H1 (cell line): ENCODE data around the gene C16orf89. TPM values are rescaled to one million over a fixed set of nuclear protein-coding genes. Genes with fewer than 3 reads are reported as not detected.

ENCODE experiments used
- CTCF ChIA-PET: fragments of 300-600 bp; sonication (Branson Sonifier 250); formaldehyde crosslinking; loops from one replicate; lab custom pipeline; 2021; ENCODE audit not compliant: partially characterized antibody; lab: Charles Lee
- POLR2A ChIA-PET: fragments of 300-600 bp; sonication (Branson Sonifier 250); formaldehyde crosslinking; loops from one replicate; lab custom pipeline; 2021; ENCODE audit warnings: inconsistent platforms; ENCODE audit not compliant: partially characterized antibody; lab: Charles Lee
- DNase-seq, 2 experiments: peaks; one replicate each; pipeline versions ENCODE4 v3.0.0 to v3.0.0-alpha.2; 2010 to 2022; ENCODE audit warnings: low spot score in 2 of 2, low read depth in 1 of 2, mixed read lengths in 1 of 2
- FAIRE-seq: peaks from 2 replicates; lab custom pipeline; 2011; peaks lifted over from hg19 to GRCh38; lab: Jason Lieb, UNC
- H2AFZ ChIP-seq: 2 replicates; pipeline ENCODE4 v1.8.1; 2012; ENCODE audit warnings: low read length, inconsistent platforms
- H2AK5ac ChIP-seq: 2 replicates; pipeline ENCODE4 v1.6.1; 2013; ENCODE audit warnings: low read depth, low read length
- H2BK120ac ChIP-seq: replicated peaks from 2 replicates; pipeline ENCODE3; 2013; ENCODE audit warnings: low read depth, low read length, inconsistent platforms
- H2BK12ac ChIP-seq: 2 replicates; pipeline ENCODE4 v1.6.1; 2013; ENCODE audit warnings: low read depth, low read length
- H2BK15ac ChIP-seq: 2 replicates; pipeline ENCODE4 v1.6.1; 2013; ENCODE audit warnings: low read length
- H2BK20ac ChIP-seq: 2 replicates; pipeline ENCODE4 v1.6.1; 2013; ENCODE audit warnings: low read length
- H2BK5ac ChIP-seq: 2 replicates; pipeline ENCODE4 v1.6.1; 2013; ENCODE audit warnings: low read depth, low read length
- H3K14ac ChIP-seq: 2 replicates; pipeline ENCODE4 v1.6.1; 2013; ENCODE audit warnings: inconsistent platforms; ENCODE audit not compliant: insufficient read length
- H3K18ac ChIP-seq: 2 replicates; pipeline ENCODE4 v1.6.1; 2013; ENCODE audit warnings: low read length; ENCODE audit errors: extremely low read depth
- H3K23ac ChIP-seq: 2 replicates; pipeline ENCODE4 v1.6.1; 2013; ENCODE audit warnings: inconsistent platforms; ENCODE audit not compliant: insufficient read length
- H3K23me2 ChIP-seq: 2 replicates; pipeline ENCODE4 v1.6.1; 2013; ENCODE audit warnings: low read depth, low read length
- H3K27ac ChIP-seq: 2 replicates; pipeline ENCODE4 v1.6.1; 2011; ENCODE audit warnings: low read depth, low read length, inconsistent platforms
- H3K27me3 ChIP-seq, 4 experiments: replicated peaks in 1 of 4; 1 replicate in 1 of 4; 2 replicates in 3 of 4; pipeline versions ENCODE4 v1.6.1 to v1.8.1; 2011 to 2013; ENCODE audit warnings: low read length in 3 of 4, mild to moderate bottlenecking in 3 of 4, inconsistent platforms in 2 of 4, mixed read lengths in 2 of 4, moderate library complexity in 1 of 4; ENCODE audit not compliant: control insufficient read depth in 3 of 4, insufficient read depth in 3 of 4; ENCODE audit errors: extremely low read depth in 1 of 4
- H3K36me3 ChIP-seq, 4 experiments: 2 replicates each; pipeline versions ENCODE4 v1.6.1 to v1.8.1; 2011 to 2013; ENCODE audit warnings: mild to moderate bottlenecking in 4 of 4, low read length in 3 of 4, moderate library complexity in 2 of 4, control low read depth in 1 of 4, inconsistent platforms in 1 of 4; ENCODE audit not compliant: insufficient read depth in 4 of 4, control insufficient read depth in 2 of 4
- H3K4ac ChIP-seq: replicated peaks from 2 replicates; pipeline ENCODE3; 2013; ENCODE audit warnings: low read length, low read depth, mixed read lengths, inconsistent platforms; ENCODE audit not compliant: insufficient read length
- H3K4me1 ChIP-seq, 4 experiments: replicated peaks in 1 of 4; 1 replicate in 1 of 4; 2 replicates in 3 of 4; pipeline versions ENCODE4 v1.6.1 to v1.8.1; 2011 to 2013; ENCODE audit warnings: low read length in 3 of 4, inconsistent platforms in 2 of 4, mixed read lengths in 1 of 4; ENCODE audit not compliant: insufficient read depth in 4 of 4, control insufficient read depth in 3 of 4
- H3K4me2 ChIP-seq, 2 experiments: 2 replicates each; pipeline versions ENCODE4 v1.6.1 to v1.8.1; 2011 to 2013; ENCODE audit warnings: low read depth in 2 of 2, low read length in 2 of 2, control low read depth in 1 of 2, inconsistent platforms in 1 of 2, mild to moderate bottlenecking in 1 of 2; ENCODE audit not compliant: insufficient read depth in 1 of 2
- H3K4me3 ChIP-seq, 4 experiments: fragments of 200-600, 300-600 bp in 1 of 4; sonication (generic), shearing (Covaris generic), sonication (Bioruptor Twin) in 1 of 4; 2 replicates each; pipeline versions ENCODE4 v1.5.1 to v1.8.1; 2011 to 2016; ENCODE audit warnings: low read length in 4 of 4, low read depth in 3 of 4, control low read depth in 2 of 4, inconsistent platforms in 2 of 4, mild to moderate bottlenecking in 2 of 4, mixed read lengths in 1 of 4, moderate library complexity in 1 of 4; ENCODE audit not compliant: insufficient read depth in 2 of 4; ENCODE audit errors: extremely low read depth in 1 of 4
- H3K56ac ChIP-seq: replicated peaks from 2 replicates; pipeline ENCODE3; 2013; ENCODE audit warnings: low read depth, mild to moderate bottlenecking, mixed read lengths, low read length, inconsistent platforms; ENCODE audit not compliant: insufficient read length
- H3K79me1 ChIP-seq: 2 replicates; pipeline ENCODE4 v1.6.1; 2013; ENCODE audit warnings: low read depth, low read length, control low read depth
- H3K79me2 ChIP-seq, 2 experiments: 2 replicates each; pipeline versions ENCODE4 v1.6.1 to v1.8.1; 2012 to 2013; ENCODE audit warnings: low read length in 2 of 2, mild to moderate bottlenecking in 2 of 2, inconsistent platforms in 1 of 2; ENCODE audit not compliant: insufficient read depth in 2 of 2, control insufficient read depth in 1 of 2
- H3K9ac ChIP-seq, 4 experiments: replicated peaks in 1 of 4; 1 replicate in 1 of 4; 2 replicates in 3 of 4; pipeline versions ENCODE4 v1.6.1 to v1.8.1; 2011 to 2013; ENCODE audit warnings: low read depth in 3 of 4, low read length in 3 of 4, control low read depth in 2 of 4, mild to moderate bottlenecking in 2 of 4, moderate library complexity in 2 of 4, inconsistent platforms in 1 of 4; ENCODE audit errors: extremely low read depth in 1 of 4
- H3K9me3 ChIP-seq, 2 experiments: 2 replicates each; pipeline versions ENCODE4 v1.6.1 to v1.8.1; 2012 to 2013; ENCODE audit warnings: mild to moderate bottlenecking in 2 of 2, moderate library complexity in 2 of 2, control low read depth in 1 of 2, inconsistent platforms in 1 of 2, low read depth in 1 of 2, low read length in 1 of 2, mixed read lengths in 1 of 2; ENCODE audit not compliant: insufficient read depth in 2 of 2
- H4K20me1 ChIP-seq, 2 experiments: replicated peaks in 1 of 2; 2 replicates each; pipeline versions ENCODE3 to v1.8.1; 2011 to 2013; ENCODE audit warnings: inconsistent platforms in 2 of 2, low read length in 2 of 2, mild to moderate bottlenecking in 1 of 2; ENCODE audit not compliant: insufficient read depth in 2 of 2, control insufficient read depth in 1 of 2
- H4K5ac ChIP-seq: 2 replicates; pipeline ENCODE4 v1.6.1; 2013; ENCODE audit warnings: low read length, low read depth, mixed read lengths, inconsistent platforms; ENCODE audit not compliant: insufficient read length
- H4K8ac ChIP-seq: 2 replicates; pipeline ENCODE4 v1.8.0; 2013; ENCODE audit warnings: mild to moderate bottlenecking, moderate library complexity, low read length, inconsistent platforms; ENCODE audit not compliant: insufficient read depth; ENCODE audit errors: extremely low read depth
- H4K91ac ChIP-seq: replicated peaks from 2 replicates; pipeline ENCODE3; 2013; ENCODE audit warnings: low read length, mixed read lengths, inconsistent platforms; ENCODE audit not compliant: insufficient read length
- BCL11A ChIP-seq, 2 experiments: IDR thresholded peaks; one replicate each; pipeline ENCODE4 v1.6.1; 2011; ENCODE audit warnings: low read depth in 2 of 2, low read length in 2 of 2, mild to moderate bottlenecking in 2 of 2
- CBX8 ChIP-seq: fragments of 300-800, 300-1000 bp; sonication (generic); IDR thresholded peaks from 2 replicates; pipeline ENCODE4 v1.7.1; 2016; ENCODE audit warnings: low read depth, low read length, borderline replicate concordance
- EZH2 ChIP-seq: fragments of 200-600 bp; sonication (generic); IDR thresholded peaks from 2 replicates; pipeline ENCODE4 v1.7.1; 2012; ENCODE audit warnings: low read depth, mild to moderate bottlenecking, moderate library complexity, low read length, inconsistent platforms; ENCODE audit not compliant: severe bottlenecking
- JUND ChIP-seq: IDR thresholded peaks from 2 replicates; pipeline ENCODE4 v1.6.1; 2011; ENCODE audit warnings: mild to moderate bottlenecking, improper control_type of control experiment, low read length
- MAX ChIP-seq: IDR thresholded peaks from 2 replicates; pipeline ENCODE4 v1.6.1; 2012; ENCODE audit warnings: inconsistent platforms
- PHF8 ChIP-seq: fragments of 200-600 bp; sonication (generic); conservative IDR thresholded peaks from 2 replicates; pipeline ENCODE4 v1.7.1; 2012; ENCODE audit warnings: low read depth, mild to moderate bottlenecking, inconsistent platforms, low read length, moderate library complexity
- RNF2 ChIP-seq: fragments of 200-900, 300-1000 bp; sonication (generic); IDR thresholded peaks from 2 replicates; pipeline ENCODE4 v1.7.1; 2016; ENCODE audit warnings: borderline replicate concordance, low read depth, mild to moderate bottlenecking, antibody characterized with exemption, low read length; ENCODE audit not compliant: poor library complexity, severe bottlenecking; ENCODE audit errors: missing control alignments
- SIRT6 ChIP-seq: IDR thresholded peaks from one replicate; pipeline ENCODE4 v1.7.1; 2012; ENCODE audit warnings: low read length, inconsistent platforms
- SP2 ChIP-seq: IDR thresholded peaks from 2 replicates; pipeline ENCODE4 v1.6.1; 2012; ENCODE audit warnings: mild to moderate bottlenecking, low read length, inconsistent platforms
- TBP ChIP-seq: IDR thresholded peaks from 2 replicates; pipeline ENCODE4 v1.6.1; 2011; ENCODE audit warnings: low read depth, low read length, improper control_type of control experiment
- ZNF274 ChIP-seq: IDR thresholded peaks from 2 replicates; pipeline ENCODE4 v1.7.0; 2012; ENCODE audit warnings: low read length, borderline replicate concordance; ENCODE audit errors: extremely low read depth
- WGBS, 2 experiments: shearing (Covaris generic) in 1 of 2; methylation state at CpG; one replicate each; pipeline versions ENCODE4 v1.1.6 to v1.1.7; 2013 to 2015; ENCODE audit warnings: low lambda C conversion rate in 2 of 2, mixed read lengths in 2 of 2, inconsistent platforms in 1 of 2, low coverage in 1 of 2, missing lambda C conversion rate in 1 of 2; ENCODE audit not compliant: insufficient replicate concordance in 2 of 2, insufficient coverage in 1 of 2, insufficient read length in 1 of 2; ENCODE audit errors: extremely low coverage in 1 of 2, missing lambda C conversion rate in 1 of 2; 5-methylcytosine and 5-hydroxymethylcytosine counted together
- polyA plus RNA-seq, 7 experiments: library from polyadenylated mRNA; depleted of rRNA in 3 of 7; stranded (reverse) in 5 of 7; unstranded in 2 of 7; fragments of >200 nt in 5 of 7; fragments of 200-250 nt in 2 of 7; gene quantifications; 1 replicate in 5 of 7; 2 replicates in 1 of 7; 4 replicates in 1 of 7; pipeline versions ENCODE4 v1.2.1 to v1.2.3, GENCODE V29; 2011 to 2013; ENCODE audit warnings: missing spikeins in 2 of 7, mixed read lengths in 2 of 7
- total RNA-seq: library from RNA; stranded (reverse); fragmentation: NEBNext Ultra II Directional; extraction: Animal tissue kit (Norgen Biotek cat#: 25700); gene quantifications from 2 replicates; pipeline ENCODE4 v1.2.1, GENCODE V29; 2021
- TF ChIP-seq, protein P1 (sequence below): IDR thresholded peaks from 2 replicates; pipeline ENCODE4 v1.6.1; 2012; ENCODE audit warnings: inconsistent platforms

The C16orf89 gene
- total and polyA plus RNA-seq, 2 of the 8 experiments (the other 6 are each of a cell fraction or from before 2014, with no cell fraction given), result 6.7 to 9.9 TPM

DNA sequence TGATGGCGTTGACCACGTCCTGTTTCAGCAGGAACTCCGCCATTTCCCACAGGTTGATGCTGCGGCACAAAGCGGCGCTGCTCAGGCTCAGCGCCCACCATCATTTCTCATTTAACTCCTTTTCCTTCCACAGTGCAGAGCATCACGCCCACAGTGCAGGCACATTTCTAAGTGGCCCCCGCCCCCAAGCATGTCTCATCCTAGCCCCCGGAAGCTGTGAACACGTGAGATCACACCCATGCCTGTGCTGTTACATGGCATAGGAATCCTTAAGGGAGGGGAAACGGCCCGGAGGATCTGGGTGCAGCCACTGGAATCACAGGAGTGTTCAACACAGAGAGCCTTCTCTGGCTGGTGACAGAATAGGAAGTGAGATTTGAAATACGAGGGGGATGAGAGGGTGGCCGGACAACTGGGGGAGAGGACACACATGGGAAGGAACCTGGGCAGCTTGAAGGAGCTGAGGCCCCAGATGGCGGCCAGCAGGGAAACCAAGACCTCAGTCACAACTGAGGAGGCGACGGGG lies 36.7 kb downstream of the C16orf89 start:
- CTCF ChIA-PET, result interaction anchor here (1.2 to 4.1 kb wide), 2 partner anchors 10 to 28 kb away, joined by 3 to 25 read pairs; no protein-coding TSS in a partner anchor
- 92% methylated on average over 18 of the region's 18 CpGs; no CpG with 5 or more reads in 1 of the 2 experiments for WGBS, 2 experiments
- H4K20me1 ChIP-seq, result no peaks in the 10 kb centered on the region
- no peak for TF ChIP-seq ZNF274
- TF ChIP-seq, protein P1, sequence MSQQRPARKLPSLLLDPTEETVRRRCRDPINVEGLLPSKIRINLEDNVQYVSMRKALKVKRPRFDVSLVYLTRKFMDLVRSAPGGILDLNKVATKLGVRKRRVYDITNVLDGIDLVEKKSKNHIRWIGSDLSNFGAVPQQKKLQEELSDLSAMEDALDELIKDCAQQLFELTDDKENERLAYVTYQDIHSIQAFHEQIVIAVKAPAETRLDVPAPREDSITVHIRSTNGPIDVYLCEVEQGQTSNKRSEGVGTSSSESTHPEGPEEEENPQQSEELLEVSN, result no peak
- no peak for TF ChIP-seq PHF8
- TF ChIP-seq JUND, result no peak
- TF ChIP-seq BCL11A (IDR thresholded peaks at IDR 0.05; ENCODE audit: low read depth in 2 of 2, low read length in 2 of 2), result no peak
- no peak for TF ChIP-seq TBP
- no peak for TF ChIP-seq SP2
- no peak for TF ChIP-seq MAX
- TF ChIP-seq SIRT6, result no peak
- no peak for TF ChIP-seq RNF2
- no peak for TF ChIP-seq EZH2
- TF ChIP-seq CBX8, result no peak

More for the DNA sequence above, 36.7 kb downstream of the C16orf89 start:
- Histone ChIP-seq H2BK5ac (no peak overlapping the region), H3K14ac (no peak overlapping the region), H3K27me3 (peaks cover 0 to 6% (median 5%) of the 10 kb centered on the region in 4 experiments; a peak in 3 of 7 replicates), H3K4ac (no peak overlapping the region), H3K9me3 (no peaks in the 10 kb centered on the region), H4K5ac (no peak overlapping the region), H2BK20ac (no peak overlapping the region), H3K23me2 (peaks cover 10% of the 10 kb centered on the region), H4K8ac (no peak overlapping the region), H3K9ac (no peak overlapping the region), H3K4me1 (peaks cover 0 to 9% (median 2%) of the 10 kb centered on the region in 4 experiments; a peak in 6 of 7 replicates), H3K4me2 (no peak overlapping the region), H3K79me2 (no peaks in the 10 kb centered on the region), H2BK12ac (no peak overlapping the region), H3K79me1 (no peaks in the 10 kb centered on the region), H3K56ac (no peak overlapping the region), H2AFZ (no peak overlapping the region), H3K4me3 (no peak overlapping the region), H2BK120ac (no peak overlapping the region), H2BK15ac (no peak overlapping the region), H2AK5ac (no peak overlapping the region), H4K91ac (no peak overlapping the region), H3K23ac (no peak overlapping the region), H3K36me3 (no peaks in the 10 kb centered on the region), H3K27ac (no peak overlapping the region), H3K18ac (no peak overlapping the region)
- POLR2A ChIA-PET, result no interaction called here
- DNase-seq (no peak), FAIRE-seq (no peak)
